HepG2 (cell line): Measurements from ENCODE around the gene SLC16A5. TPM values are rescaled to one million over a fixed set of nuclear protein-coding genes. Genes with fewer than 3 reads are reported as not detected.
A peak's percentile ranks its signal among the peaks of the same experiment; 100 is the strongest.

Experiments
- CBFB ChIP-seq: sonication (generic); formaldehyde crosslinking; IDR thresholded peaks from 2 replicates; pipeline ENCODE4 v1.4.0; 2020; ENCODE audit warnings: missing genetic modification reagents
- CBX5 ChIP-seq: sonication (generic); formaldehyde crosslinking; IDR thresholded peaks from 2 replicates; pipeline ENCODE4 v1.4.0; 2020; ENCODE audit warnings: missing genetic modification reagents, borderline replicate concordance
- CC2D1A ChIP-seq: sonication (generic); formaldehyde crosslinking; IDR thresholded peaks from 2 replicates; pipeline ENCODE4 v1.8.1; 2023; ENCODE audit warnings: mild to moderate bottlenecking, missing genetic modification reagents
- EEA1 ChIP-seq: sonication (generic); formaldehyde crosslinking; IDR thresholded peaks from 2 replicates; pipeline ENCODE4 v1.5.1; 2020; ENCODE audit warnings: mild to moderate bottlenecking, missing genetic modification reagents, borderline replicate concordance
- FOSL2 ChIP-seq: sonication (generic); formaldehyde crosslinking; IDR thresholded peaks from 2 replicates; pipeline ENCODE4 v1.4.0; 2020; ENCODE audit warnings: missing genetic modification reagents
- FOXA3 ChIP-seq: IDR thresholded peaks from 2 replicates; pipeline ENCODE4 v1.6.1; 2016; ENCODE audit warnings: missing genetic modification reagents, missing compliant biosample characterization
- HDAC1 ChIP-seq: sonication (generic); formaldehyde crosslinking; IDR thresholded peaks from 2 replicates; pipeline ENCODE4 v1.5.1; 2020; ENCODE audit warnings: mild to moderate bottlenecking, missing genetic modification reagents
- HDAC2 ChIP-seq: sonication (generic); formaldehyde crosslinking; IDR thresholded peaks from 2 replicates; pipeline ENCODE4 v1.4.0; 2020; ENCODE audit warnings: missing genetic modification reagents
- KDM2A ChIP-seq: sonication (generic); formaldehyde crosslinking; IDR thresholded peaks from 2 replicates; pipeline ENCODE4 v1.4.0; 2020; ENCODE audit warnings: low read depth, missing genetic modification reagents, borderline replicate concordance
- KLF11 ChIP-seq: IDR thresholded peaks from 2 replicates; pipeline ENCODE4 v1.6.1; 2016; ENCODE audit warnings: missing compliant biosample characterization
- KLF16 ChIP-seq, 2 experiments: sonication (generic) in 1 of 2; formaldehyde crosslinking in 1 of 2; IDR thresholded peaks; 2 replicates each; pipeline versions ENCODE4 v1.6.1 to v1.8.0; 2016 to 2023; ENCODE audit warnings: missing genetic modification reagents in 2 of 2, missing compliant biosample characterization in 1 of 2
- MEIS1 ChIP-seq: sonication (generic); formaldehyde crosslinking; IDR thresholded peaks from 2 replicates; pipeline ENCODE4 v1.9.0; 2021; ENCODE audit warnings: mild to moderate bottlenecking, missing genetic modification reagents, moderate library complexity, borderline replicate concordance
- MEIS2 ChIP-seq: sonication (generic); formaldehyde crosslinking; IDR thresholded peaks from 2 replicates; pipeline ENCODE4 v1.9.0; 2021; ENCODE audit warnings: mild to moderate bottlenecking, missing genetic modification reagents
- PAF1 ChIP-seq: IDR thresholded peaks from 2 replicates; pipeline ENCODE4 v1.6.1; 2016; ENCODE audit warnings: missing genetic modification reagents, missing compliant biosample characterization
- POLR2G ChIP-seq: fragments of 200-400 bp; formaldehyde crosslinking; IDR thresholded peaks from 2 replicates; pipeline ENCODE4 v1.6.1; 2018; ENCODE audit warnings: mild to moderate bottlenecking, low read depth, low read length, moderate library complexity
- RBM22 ChIP-seq: fragments of 200-400 bp; formaldehyde crosslinking; optimal IDR thresholded peaks from 2 replicates; pipeline ENCODE3; 2017; ENCODE audit warnings: mild to moderate bottlenecking, low read length, moderate library complexity
- SMAD9 ChIP-seq: sonication (generic); formaldehyde crosslinking; IDR thresholded peaks from 2 replicates; pipeline ENCODE4 v1.5.1; 2020; ENCODE audit warnings: mild to moderate bottlenecking, missing genetic modification reagents
- SNAPC5 ChIP-seq: sonication (generic); formaldehyde crosslinking; IDR thresholded peaks from 2 replicates; pipeline ENCODE4 v1.8.1; 2023; ENCODE audit warnings: mild to moderate bottlenecking, missing genetic modification reagents, borderline replicate concordance
- SOX6 ChIP-seq, 2 experiments: fragments of 450-650 bp in 1 of 2; sonication (generic) in 1 of 2; formaldehyde crosslinking in 1 of 2; IDR thresholded peaks; 2 replicates each; pipeline versions ENCODE4 v1.4.0 to v1.6.1; 2017 to 2020; ENCODE audit warnings: antibody characterized with exemption in 1 of 2, mild to moderate bottlenecking in 1 of 2, missing genetic modification reagents in 1 of 2
- ZBTB33 ChIP-seq: sonication (generic); formaldehyde crosslinking; IDR thresholded peaks from 2 replicates; pipeline ENCODE4 v1.4.0; 2020; ENCODE audit warnings: missing genetic modification reagents
- ZC3H13 ChIP-seq: sonication (generic); formaldehyde crosslinking; IDR thresholded peaks from 2 replicates; pipeline ENCODE4 v1.8.1; 2023; ENCODE audit warnings: mild to moderate bottlenecking, missing genetic modification reagents, moderate library complexity
- ZNF329 ChIP-seq: sonication (generic); formaldehyde crosslinking; IDR thresholded peaks from 2 replicates; pipeline ENCODE4 v1.9.0; 2021; ENCODE audit warnings: low read depth, mild to moderate bottlenecking, missing genetic modification reagents
- ZNF382 ChIP-seq: sonication (generic); formaldehyde crosslinking; IDR thresholded peaks from 2 replicates; pipeline ENCODE4 v1.5.0; 2020; ENCODE audit warnings: missing genetic modification reagents, mild to moderate bottlenecking, borderline replicate concordance
- ZNF441 ChIP-seq: sonication (generic); formaldehyde crosslinking; IDR thresholded peaks from 2 replicates; pipeline ENCODE4 v1.7.0; 2021; ENCODE audit warnings: missing genetic modification reagents, borderline replicate concordance
- ZNF446 ChIP-seq: sonication (generic); formaldehyde crosslinking; IDR thresholded peaks from 2 replicates; pipeline ENCODE4 v1.5.0; 2020; ENCODE audit warnings: mild to moderate bottlenecking, missing genetic modification reagents
- ZNF629 ChIP-seq: sonication (generic); formaldehyde crosslinking; conservative IDR thresholded peaks from 2 replicates; pipeline ENCODE4 v1.5.0; 2020; ENCODE audit warnings: missing genetic modification reagents
- ZNF841 ChIP-seq: sonication (generic); formaldehyde crosslinking; IDR thresholded peaks from 2 replicates; pipeline ENCODE4 v1.8.1; 2023; ENCODE audit warnings: missing genetic modification reagents, borderline replicate concordance
- polyA plus RNA-seq, 8 experiments: library from polyadenylated mRNA; depleted of rRNA in 3 of 8; stranded (reverse) in 7 of 8; unstranded in 1 of 8; fragments of >200 nt; fragmentation: Illumina TruSeq in 4 of 8; extraction: Trizol in 4 of 8; gene quantifications; 2 replicates each; pipeline versions ENCODE4 v1.2.1 to v1.2.3, GENCODE V29; 2011 to 2016; ENCODE audit warnings: low read depth in 4 of 8, missing spikeins in 1 of 8, mixed read lengths in 1 of 8; ENCODE audit not compliant: insufficient read depth in 1 of 8
- total RNA-seq, 5 experiments: library from RNA; depleted of rRNA; stranded (reverse); fragments of >200 nt; fragmentation: Illumina TruSeq; extraction: Trizol; gene quantifications; 2 replicates each; pipeline ENCODE4 v1.2.3, GENCODE V29; 2016; ENCODE audit warnings: low read depth in 1 of 5
- TF ChIP-seq, protein P1 (sequence below): sonication (generic); formaldehyde crosslinking; IDR thresholded peaks from 2 replicates; pipeline ENCODE4 v1.8.0; 2022; ENCODE audit warnings: mild to moderate bottlenecking, missing genetic modification reagents, borderline replicate concordance

SLC16A5 gene
- total and polyA plus RNA-seq, 2 of the 13 experiments (the other 11 are each of a cell fraction or from before 2014, with no cell fraction given): 0.69 to 5.6 TPM

DNA sequence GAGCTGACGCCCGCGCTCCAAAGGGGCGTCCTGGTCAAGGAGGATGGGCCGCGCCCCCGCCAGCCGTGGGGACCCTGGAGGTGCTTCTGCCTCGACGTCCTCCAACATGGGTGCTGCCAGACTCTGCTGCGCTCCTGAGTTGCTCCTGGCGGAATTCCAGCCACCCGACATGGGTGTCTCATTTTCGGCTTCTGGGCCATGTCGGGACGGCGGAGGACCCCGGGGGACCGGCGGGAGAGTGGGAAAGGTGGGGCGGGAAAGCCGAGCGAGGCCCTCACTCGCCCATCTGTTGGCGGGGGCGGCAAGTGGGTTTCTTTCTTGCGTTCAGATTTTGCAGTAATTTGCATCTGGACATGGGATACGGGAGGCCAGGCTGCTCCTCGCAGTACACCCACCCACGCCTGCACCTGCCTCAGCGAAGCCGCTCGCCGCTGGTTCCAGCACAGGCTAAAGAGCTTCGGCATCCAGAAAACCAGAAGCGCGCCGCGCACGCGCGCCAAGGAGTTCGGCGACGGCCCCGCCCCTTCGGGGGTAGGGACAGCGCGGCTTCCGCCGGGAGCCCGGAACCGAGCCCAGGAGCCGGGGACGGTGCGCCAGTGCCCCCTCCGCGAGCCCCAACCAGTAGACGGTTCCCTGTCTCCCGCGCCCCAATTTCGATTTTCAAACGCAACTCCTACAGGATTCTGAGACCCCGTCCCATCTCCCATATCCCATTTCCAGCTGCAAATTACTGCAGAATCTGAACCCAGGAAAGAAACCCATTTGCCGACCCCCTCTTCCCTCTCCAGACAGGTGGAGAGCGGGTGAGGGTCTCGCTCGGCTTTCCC, 21.9 kb downstream of the SLC16A5 start, which contains the start of gene ARMC7 (continued):
- TF ChIP-seq SNAPC5 (CRISPR knock-in tag) (0 out of 2 replicates have a peak, but pooled peaks have one; percentile 47), RBM22 (no peak), ZNF382 (CRISPR knock-in tag) (no peak), SMAD9 (CRISPR knock-in tag) (no peak), ZNF629 (CRISPR knock-in tag) (0 out of 2 replicates have a peak, but pooled peaks have one; percentile 6), ZNF841 (no peak), CBFB (0 out of 2 replicates have a peak, but pooled peaks have one; percentile 63), FOSL2 (CRISPR knock-in tag) (no peak), HDAC2 (no peak; the same call in 1 of the 2 replicates), PAF1 (CRISPR knock-in tag) (no peak), HDAC1 (CRISPR knock-in tag) (peak; percentile 44; the same call in 1 of the 2 replicates), SOX6 (IDR thresholded peaks at IDR 0.05) (no peak), SOX6 (CRISPR knock-in tag; IDR thresholded peaks at IDR 0.05) (no peak), MEIS1 (0 out of 2 replicates have a peak, but pooled peaks have one; percentile 59), ZNF441 (CRISPR knock-in tag) (no peak; the same call in 1 of the 2 replicates), POLR2G (peak; percentile 95), CBX5 (CRISPR knock-in tag) (peak; percentile 22; the same call in 1 of the 2 replicates), EEA1 (CRISPR knock-in tag) (no peak; the same call in 1 of the 2 replicates), ZNF446 (CRISPR knock-in tag) (no peak; the same call in 1 of the 2 replicates), KLF16 (CRISPR knock-in tag; IDR thresholded peaks at IDR 0.05) (no peak), KDM2A (CRISPR knock-in tag) (peak; percentile 78), FOXA3 (CRISPR knock-in tag) (no peak), ZNF329 (no peak), ZC3H13 (no peak), KLF11 (CRISPR knock-in tag) (no peak), CC2D1A (CRISPR knock-in tag) (no peak), MEIS2 (CRISPR knock-in tag) (peak; percentile 85), ZBTB33 (no peak)
- TF ChIP-seq, protein P1, sequence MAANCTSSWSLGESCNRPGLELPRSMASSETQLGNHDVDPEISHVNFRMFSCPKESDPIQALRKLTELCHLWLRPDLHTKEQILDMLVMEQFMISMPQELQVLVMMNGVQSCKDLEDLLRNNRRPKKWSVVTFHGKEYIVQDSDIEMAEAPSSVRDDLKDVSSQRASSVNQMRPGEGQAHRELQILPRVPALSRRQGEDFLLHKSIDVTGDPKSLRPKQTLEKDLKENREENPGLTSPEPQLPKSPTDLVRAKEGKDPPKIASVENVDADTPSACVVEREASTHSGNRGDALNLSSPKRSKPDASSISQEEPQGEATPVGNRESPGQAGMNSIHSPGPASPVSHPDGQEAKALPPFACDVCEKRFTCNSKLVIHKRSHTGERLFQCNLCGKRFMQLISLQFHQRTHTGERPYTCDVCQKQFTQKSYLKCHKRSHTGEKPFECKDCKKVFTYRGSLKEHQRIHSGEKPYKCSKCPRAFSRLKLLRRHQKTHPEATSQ (CRISPR knock-in tag): peak; percentile 45; the same call in 1 of the 2 replicates
